Measurements from ENCODE around the gene AGPAT1. TPM values are rescaled to one million over a fixed set of nuclear protein-coding genes. Genes with fewer than 3 reads are reported as not detected.

AGPAT1 gene
- total and polyA plus RNA-seq, 10 donors, result 13.6 to 39.7 (median 32.1) TPM

GRCh38 chr6:32216285-32216684 lies 40.4 kb upstream of the AGPAT1 start:
- intact Hi-C loops (cut with DNase I; ENCODE audit: low total_unique reads), result no loop called here
- Histone ChIP-seq H3K36me3 (no peaks in the 10 kb centered on the region), H3K9me3 (no peaks in the 10 kb centered on the region), H3K4me3 (no peak overlapping the region), H3K27ac (no peak overlapping the region), H3K27me3 (replicated peaks in 1 of 7) (no peaks in the 10 kb centered on the region), H3K4me1 (no peaks in the 10 kb centered on the region)
- TF ChIP-seq POLR2AphosphoS5 (IDR thresholded peaks at IDR 0.05), result no peak
- TF ChIP-seq POLR2A (IDR thresholded peaks at IDR 0.05), result no peak
- TF ChIP-seq CTCF (IDR thresholded peaks at IDR 0.05 in 8 of 11, conservative IDR thresholded peaks at IDR 0.05 in 3 of 11), result no peak
- no peak for DNase-seq
- WGBS, 5 donors, result 85 to 96% (median 90%) methylated on average over 10 of the region's 10 CpGs

- no peak for TF ChIP-seq CTCF (IDR thresholded peaks at IDR 0.05 in 8 of 11, conservative IDR thresholded peaks at IDR 0.05 in 3 of 11)
- TF ChIP-seq POLR2AphosphoS5 (IDR thresholded peaks at IDR 0.05), result no peak
- TF ChIP-seq POLR2A (IDR thresholded peaks at IDR 0.05), result no peak
- no peak overlapping the region for H3K27ac ChIP-seq
- no peaks in the 10 kb centered on the region for H3K9me3 ChIP-seq
- intact Hi-C loops (cut with DNase I; ENCODE audit: low total_unique reads), result no loop called here
- H3K36me3 ChIP-seq, result no peaks in the 10 kb centered on the region
- DNase-seq, result no peak
- no peaks in the 10 kb centered on the region for H3K4me1 ChIP-seq
- 96 to 98% (median 97%) methylated on average over 4 of the region's 4 CpGs for WGBS, 5 donors
- H3K27me3 ChIP-seq (replicated peaks in 1 of 7), result no peaks in the 10 kb centered on the region
- no peak overlapping the region for H3K4me3 ChIP-seq
These were observed 39.7 kb upstream of the AGPAT1 start for GRCh38 chr6:32215617-32216016.

GRCh38 chr6:32214126-32214525 lies 38.2 kb upstream of the AGPAT1 start:
- no peaks in the 10 kb centered on the region for H3K9me3 ChIP-seq
- H3K27me3 ChIP-seq (replicated peaks in 1 of 7), result no peaks in the 10 kb centered on the region
- DNase-seq, result no peak
- no peak overlapping the region for H3K27ac ChIP-seq
- H3K4me3 ChIP-seq, result no peak overlapping the region
- no peaks in the 10 kb centered on the region for H3K4me1 ChIP-seq
- TF ChIP-seq POLR2AphosphoS5 (IDR thresholded peaks at IDR 0.05), result no peak
- TF ChIP-seq POLR2A (IDR thresholded peaks at IDR 0.05), result no peak
- intact Hi-C loops (cut with DNase I; ENCODE audit: low total_unique reads), result no loop called here
- no peaks in the 10 kb centered on the region for H3K36me3 ChIP-seq
- WGBS, 5 donors, result 47 to 67% (median 56%) methylated on average over 3 of the region's 3 CpGs

GRCh38 chr6:32213649-32214048 lies 37.8 kb upstream of the AGPAT1 start:
- Histone ChIP-seq H3K27me3 (replicated peaks in 1 of 7) (no peaks in the 10 kb centered on the region), H3K4me1 (no peaks in the 10 kb centered on the region), H3K4me3 (no peak overlapping the region), H3K27ac (no peak overlapping the region), H3K9me3 (no peaks in the 10 kb centered on the region), H3K36me3 (no peaks in the 10 kb centered on the region)
- TF ChIP-seq POLR2A (IDR thresholded peaks at IDR 0.05) (no peak), POLR2AphosphoS5 (IDR thresholded peaks at IDR 0.05) (no peak), CTCF (IDR thresholded peaks at IDR 0.05 in 8 of 11, conservative IDR thresholded peaks at IDR 0.05 in 3 of 11) (no peak)
- no peak for DNase-seq
- 85 to 95% (median 91%) methylated on average over 6 of the region's 6 CpGs for WGBS, 5 donors
- intact Hi-C loops (cut with DNase I; ENCODE audit: low total_unique reads), result no loop called here

Measured in spleen (tissue), 11 donors.